DLD1 (cell line): Measurements from ENCODE around the gene FUZ.
"Not testable (repeated sequence)": the region's sequence is repeated elsewhere in the genome, so short reads cannot be mapped to it uniquely, and the experiment has no call there.

ENCODE experiments used
- in situ Hi-C: cut with HindIII; loops from 2 replicates; pipeline ENCODE4 v1.10.0; 2017; ENCODE audit warnings: low sequenced_read_pairs

The FUZ gene

GRCh38 chr19:49833599-49833998 lies 20.5 kb upstream of the FUZ start:
- in situ Hi-C loops: no loop called here

GRCh38 chr19:49832556-49832955 lies 19.5 kb upstream of the FUZ start:
- in situ Hi-C loops: no loop called here

GRCh38 chr19:49831592-49831991 lies 18.5 kb upstream of the FUZ start:
- in situ Hi-C loops: no loop called here

GRCh38 chr19:49830766-49831165 lies 17.7 kb upstream of the FUZ start:
- in situ Hi-C loops: no loop called here

- in situ Hi-C loops: no loop called here
Observed at GRCh38 chr19:49829721-49830120, 16.6 kb upstream of the FUZ start.

- in situ Hi-C loops: no loop called here
Observed at GRCh38 chr19:49829200-49829599, 16.1 kb upstream of the FUZ start.

- in situ Hi-C loops: no loop called here
Observed at GRCh38 chr19:49827034-49827433, 13.9 kb upstream of the FUZ start.

GRCh38 chr19:49824662-49825061 lies 11.6 kb upstream of the FUZ start:
- in situ Hi-C loops: no loop called here

- in situ Hi-C loops: no loop called here
Observed at GRCh38 chr19:49823472-49823871, 10.4 kb upstream of the FUZ start.

GRCh38 chr19:49820125-49820524 lies 7.0 kb upstream of the FUZ start:
- in situ Hi-C loops: no loop called here

- in situ Hi-C loops: not testable (repeated sequence)
Observed at GRCh38 chr19:49819452-49820115, 6.5 kb upstream of the FUZ start.

- in situ Hi-C loops: no loop called here
Observed at GRCh38 chr19:49818649-49819370, 5.7 kb upstream of the FUZ start.

- in situ Hi-C loops: no loop called here
Observed at GRCh38 chr19:49817964-49818648, 5.0 kb upstream of the FUZ start, which contains the start of gene MED25. MED25 (plus strand) TSS chr19:49818289; CDS start chr19:49818342, 53 bp downstream.

- in situ Hi-C loops: no loop called here
Observed at GRCh38 chr19:49816590-49816989, 3.5 kb upstream of the FUZ start.

- in situ Hi-C loops: no loop called here
Observed at GRCh38 chr19:49814010-49814409, 918 bp upstream of the FUZ start.

GRCh38 chr19:49812452-49812996 lies 568 bp downstream of the FUZ start:
- in situ Hi-C loops: no loop called here

- in situ Hi-C loops: no loop called here
Observed at GRCh38 chr19:49811328-49811727, 1.8 kb downstream of the FUZ start.

GRCh38 chr19:49809941-49810389 lies 3.1 kb downstream of the FUZ start:
- in situ Hi-C loops: no loop called here

- in situ Hi-C loops: no loop called here
Observed at GRCh38 chr19:49809160-49809940, 3.7 kb downstream of the FUZ start.

- in situ Hi-C loops: no loop called here
Observed at GRCh38 chr19:49808711-49809159, 4.4 kb downstream of the FUZ start.
